K562 (cell line): ENCODE data around the gene ALDH3A2.

Experiments used
- CBX5 ChIP-seq: IDR thresholded peaks from 2 replicates; pipeline ENCODE4 v1.6.1; 2014; ENCODE audit warnings: low read depth, borderline replicate concordance
- MAZ ChIP-seq, 2 experiments: fragments of 450-650 bp in 1 of 2; sonication (generic) in 1 of 2; formaldehyde crosslinking; IDR thresholded peaks in 1 of 2; conservative IDR thresholded peaks in 1 of 2; 2 replicates each; pipeline versions ENCODE4 v1.4.0 to v1.5.0; 2020; ENCODE audit warnings: mild to moderate bottlenecking in 1 of 2, missing genetic modification reagents in 1 of 2
- SMC3 ChIP-seq: conservative IDR thresholded peaks from 2 replicates; pipeline ENCODE4 v1.6.1; 2011; ENCODE audit warnings: low read depth, low read length, improper control_type of control experiment; ENCODE audit not compliant: insufficient read depth
- SPI1 ChIP-seq: IDR thresholded peaks from 2 replicates; pipeline ENCODE4 v1.6.1; 2011; ENCODE audit warnings: low read depth, low read length, control low read depth, borderline replicate concordance

- TF ChIP-seq MAZ (CRISPR knock-in tag; conservative IDR thresholded peaks at IDR 0.05 in 1 of 2, IDR thresholded peaks at IDR 0.05 in 1 of 2) (no peak), SPI1 (no peak), SMC3 (no peak), CBX5 (no peak)
Observed at GRCh38 chr17:19703828-19704613, 55.5 kb downstream of the ALDH3A2 start.
